CD4-positive, alpha-beta T cell treated with Interleukin-6 for 4 hours (primary cell): ENCODE data around the gene SEPTIN10.
A peak's percentile ranks its signal among the peaks of the same experiment; 100 is the strongest.
"Not testable (repeated sequence)": the region's sequence is repeated elsewhere in the genome, so short reads cannot be mapped to it uniquely, and the experiment has no call there.

ENCODE experiments used
- DNase-seq: peaks from one replicate; pipeline ENCODE4 v3.0.0-alpha.2; 2020; ENCODE audit warnings: mixed read lengths

Gene SEPTIN10

GRCh38 chr2:109613922-109614714 is at the start of gene SEPTIN10, which contains the start of gene SOWAHC:
SEPTIN10 (minus strand) TSS chr2:109613966; CDS start chr2:109613827, 139 bp downstream.
SOWAHC (plus strand) TSS chr2:109614364; CDS start chr2:109614490, 126 bp downstream.
- peak; percentile 81 for DNase-seq

- DNase-seq: no peak
Observed at GRCh38 chr2:109662889-109663288, 49.1 kb upstream of the SEPTIN10 start.

- DNase-seq: no peak
Observed at GRCh38 chr2:109660046-109660860, 46.5 kb upstream of the SEPTIN10 start.

- no peak for DNase-seq
Observed at GRCh38 chr2:109659396-109660045, 45.8 kb upstream of the SEPTIN10 start.

- no peak for DNase-seq
Observed at GRCh38 chr2:109655287-109655686, 41.5 kb upstream of the SEPTIN10 start.

GRCh38 chr2:109654326-109655050 is 40.7 kb upstream of the SEPTIN10 start:
- DNase-seq: no peak

- no peak for DNase-seq
Observed at GRCh38 chr2:109649736-109650695, 36.2 kb upstream of the SEPTIN10 start.

GRCh38 chr2:109648041-109648527 is 34.3 kb upstream of the SEPTIN10 start:
- no peak for DNase-seq

- no peak for DNase-seq
Observed at GRCh38 chr2:109647636-109648035, 33.9 kb upstream of the SEPTIN10 start.

GRCh38 chr2:109646961-109647360 is 33.2 kb upstream of the SEPTIN10 start:
- DNase-seq: no peak

GRCh38 chr2:109645412-109646184 is 31.8 kb upstream of the SEPTIN10 start:
- no peak for DNase-seq

- DNase-seq: no peak
Observed at GRCh38 chr2:109644571-109645275, 31.0 kb upstream of the SEPTIN10 start.

- DNase-seq: not testable (repeated sequence)
Observed at GRCh38 chr2:109640000-109640399, 26.2 kb upstream of the SEPTIN10 start.

- no peak for DNase-seq
Observed at GRCh38 chr2:109638795-109639194, 25.0 kb upstream of the SEPTIN10 start.

GRCh38 chr2:109637749-109638570 is 24.2 kb upstream of the SEPTIN10 start:
- DNase-seq: no peak

- DNase-seq: no peak
Observed at GRCh38 chr2:109636317-109636716, 22.6 kb upstream of the SEPTIN10 start.

GRCh38 chr2:109635426-109636304 is 21.9 kb upstream of the SEPTIN10 start:
- DNase-seq: no peak
